Adipocyte (in vitro differentiated cells): ENCODE data around the gene GOLM1.

Experiments used
- DNase-seq: peaks from one replicate; pipeline ENCODE4 v3.0.0-alpha.2; 2015; ENCODE audit warnings: low read depth
- H3K27me3 ChIP-seq: replicated peaks from 2 replicates; pipeline ENCODE4 v1.7.0; 2013; ENCODE audit warnings: mild to moderate bottlenecking, low read length, moderate library complexity; ENCODE audit not compliant: control insufficient read depth, insufficient read depth
- H3K36me3 ChIP-seq: 2 replicates; pipeline ENCODE4 v1.7.0; 2013; ENCODE audit warnings: low read length, mild to moderate bottlenecking, moderate library complexity; ENCODE audit not compliant: control insufficient read depth, insufficient read depth, severe bottlenecking
- H3K4me1 ChIP-seq: 2 replicates; pipeline ENCODE4 v1.7.0; 2013; ENCODE audit warnings: mild to moderate bottlenecking, low read length, moderate library complexity; ENCODE audit not compliant: control insufficient read depth, insufficient read depth
- H3K4me3 ChIP-seq: 2 replicates; pipeline ENCODE4 v1.7.0; 2013; ENCODE audit warnings: mild to moderate bottlenecking, low read length, moderate library complexity
- H3K9ac ChIP-seq: 2 replicates; pipeline ENCODE4 v1.7.0; 2013; ENCODE audit warnings: mild to moderate bottlenecking, low read length, moderate library complexity
- H3K9me3 ChIP-seq: 2 replicates; pipeline ENCODE4 v1.7.0; 2013; ENCODE audit warnings: mild to moderate bottlenecking, low read length, moderate library complexity; ENCODE audit not compliant: control insufficient read depth

The GOLM1 gene

DNA sequence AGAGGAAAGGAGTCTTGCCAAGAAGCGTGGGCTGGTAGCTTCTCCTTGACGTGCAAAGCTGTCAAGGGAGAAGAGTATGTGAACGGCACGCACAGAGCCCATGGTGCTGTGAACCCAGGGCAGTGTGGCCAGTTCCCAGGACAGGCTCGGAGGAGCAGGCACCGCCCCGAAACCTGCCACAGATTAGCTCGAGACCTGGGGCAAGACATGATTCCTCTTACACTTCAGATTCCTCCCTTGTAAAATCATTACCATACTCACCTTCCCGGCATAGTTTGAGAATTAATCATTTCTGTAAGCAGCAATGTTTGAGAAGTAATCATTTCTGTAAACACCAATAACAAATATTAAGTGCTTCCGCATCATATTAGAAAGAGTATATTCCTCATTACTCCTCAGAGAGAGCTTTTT lies 19.9 kb downstream of the GOLM1 start:
- H3K36me3 ChIP-seq = no peaks in the 10 kb centered on the region
- H3K27me3 ChIP-seq = no peaks in the 10 kb centered on the region
- H3K9ac ChIP-seq = no peak overlapping the region
- no peaks in the 10 kb centered on the region for H3K9me3 ChIP-seq
- H3K4me1 ChIP-seq = no peaks in the 10 kb centered on the region
- no peak for DNase-seq
- H3K4me3 ChIP-seq = no peak overlapping the region

DNA sequence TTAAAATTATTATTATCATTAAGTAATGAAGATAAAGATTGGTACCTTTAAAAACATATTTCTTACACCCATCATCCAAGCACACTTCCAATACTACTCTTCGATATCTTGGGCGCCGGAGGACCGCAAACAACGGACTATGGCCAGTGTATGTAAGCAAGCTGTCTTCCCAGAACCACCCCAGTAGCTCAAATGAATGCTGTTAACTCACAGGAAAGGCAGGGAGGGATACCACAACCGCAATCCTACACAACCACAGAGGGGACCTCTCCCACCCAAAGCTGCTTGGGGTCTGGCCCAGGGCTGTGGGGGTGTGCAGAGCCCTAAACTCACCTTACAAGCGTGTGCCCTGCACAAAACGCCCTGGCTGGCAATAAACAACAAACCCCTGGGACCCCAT lies 20.6 kb downstream of the GOLM1 start:
- no peak overlapping the region for H3K4me3 ChIP-seq
- no peaks in the 10 kb centered on the region for H3K9me3 ChIP-seq
- no peaks in the 10 kb centered on the region for H3K36me3 ChIP-seq
- H3K4me1 ChIP-seq = no peaks in the 10 kb centered on the region
- no peak overlapping the region for H3K9ac ChIP-seq
- DNase-seq = no peak
- H3K27me3 ChIP-seq = no peaks in the 10 kb centered on the region

DNA sequence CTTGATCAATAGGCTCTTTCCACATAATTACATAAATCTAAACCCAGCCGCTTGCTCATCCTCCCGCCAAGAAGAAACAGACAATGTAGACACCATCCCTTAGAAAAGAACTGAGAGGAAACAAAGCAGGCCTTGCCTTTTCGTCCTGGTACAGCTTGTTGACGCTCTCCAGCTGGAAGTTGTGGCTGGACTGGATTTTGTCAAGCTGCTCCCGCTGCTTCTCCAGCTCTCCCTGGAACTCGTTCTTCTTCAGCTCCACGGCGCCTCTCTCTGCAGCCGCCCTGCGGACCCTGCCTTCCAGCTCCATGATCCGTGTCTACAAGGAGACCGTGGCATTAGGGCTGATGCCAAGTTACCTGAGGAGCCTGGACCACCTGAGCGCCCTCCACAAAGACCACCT lies 22.1 kb downstream of the GOLM1 start:
- Histone ChIP-seq H3K9me3 (no peaks in the 10 kb centered on the region), H3K9ac (no peak overlapping the region), H3K4me3 (no peak overlapping the region), H3K27me3 (no peaks in the 10 kb centered on the region), H3K4me1 (peaks cover 2% of the 10 kb centered on the region), H3K36me3 (no peaks in the 10 kb centered on the region)
- DNase-seq = no peak

GRCh38 chr9:86075132-86076109 lies 23.9 kb downstream of the GOLM1 start:
- Histone ChIP-seq H3K36me3 (no peaks in the 10 kb centered on the region), H3K27me3 (no peaks in the 10 kb centered on the region), H3K9ac (no peak overlapping the region), H3K9me3 (no peaks in the 10 kb centered on the region), H3K4me1 (peaks cover 6% of the 10 kb centered on the region), H3K4me3 (no peak overlapping the region)
- no peak for DNase-seq

- Histone ChIP-seq H3K4me1 (peaks cover 6% of the 10 kb centered on the region), H3K9me3 (no peaks in the 10 kb centered on the region), H3K9ac (no peak overlapping the region), H3K4me3 (no peak overlapping the region), H3K36me3 (no peaks in the 10 kb centered on the region), H3K27me3 (no peaks in the 10 kb centered on the region)
- DNase-seq = no peak
Observed at GRCh38 chr9:86073839-86074238, 25.5 kb downstream of the GOLM1 start.

GRCh38 chr9:86072394-86072877 lies 26.9 kb downstream of the GOLM1 start:
- no peaks in the 10 kb centered on the region for H3K27me3 ChIP-seq
- H3K9me3 ChIP-seq = no peaks in the 10 kb centered on the region
- peak; percentile 24 for DNase-seq
- no peaks in the 10 kb centered on the region for H3K36me3 ChIP-seq
- no peak overlapping the region for H3K9ac ChIP-seq
- H3K4me3 ChIP-seq = no peak overlapping the region
- H3K4me1 ChIP-seq = peaks cover 6% of the 10 kb centered on the region

GRCh38 chr9:86069206-86069869 lies 30.0 kb downstream of the GOLM1 start:
- H3K4me1 ChIP-seq = peaks cover 6% of the 10 kb centered on the region
- H3K9me3 ChIP-seq = no peaks in the 10 kb centered on the region
- no peak overlapping the region for H3K9ac ChIP-seq
- H3K36me3 ChIP-seq = no peaks in the 10 kb centered on the region
- no peak overlapping the region for H3K4me3 ChIP-seq
- no peaks in the 10 kb centered on the region for H3K27me3 ChIP-seq
- no peak for DNase-seq

DNA sequence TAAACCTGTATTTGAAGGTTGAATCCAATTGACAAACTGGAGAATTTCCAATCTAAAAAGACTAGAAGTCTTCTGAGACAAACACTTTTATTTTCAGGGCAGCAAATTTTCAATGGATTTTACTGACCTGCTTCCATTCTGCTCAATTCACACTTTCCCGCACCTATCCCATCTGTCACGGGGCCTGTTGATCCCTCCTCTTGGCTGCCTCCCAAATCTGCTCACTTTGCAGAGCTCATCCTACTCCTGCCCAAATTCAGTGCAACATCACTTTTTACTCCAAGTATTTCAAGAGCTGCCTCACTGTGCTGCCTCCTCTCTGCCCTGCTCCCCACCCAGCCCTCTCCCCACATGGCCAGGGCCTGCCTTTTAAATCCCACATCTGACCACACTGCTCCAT lies 35.1 kb downstream of the GOLM1 start:
- no peak overlapping the region for H3K4me3 ChIP-seq
- no peaks in the 10 kb centered on the region for H3K4me1 ChIP-seq
- DNase-seq = no peak
- H3K9me3 ChIP-seq = no peaks in the 10 kb centered on the region
- H3K27me3 ChIP-seq = no peaks in the 10 kb centered on the region
- no peaks in the 10 kb centered on the region for H3K36me3 ChIP-seq
- H3K9ac ChIP-seq = no peak overlapping the region

DNA sequence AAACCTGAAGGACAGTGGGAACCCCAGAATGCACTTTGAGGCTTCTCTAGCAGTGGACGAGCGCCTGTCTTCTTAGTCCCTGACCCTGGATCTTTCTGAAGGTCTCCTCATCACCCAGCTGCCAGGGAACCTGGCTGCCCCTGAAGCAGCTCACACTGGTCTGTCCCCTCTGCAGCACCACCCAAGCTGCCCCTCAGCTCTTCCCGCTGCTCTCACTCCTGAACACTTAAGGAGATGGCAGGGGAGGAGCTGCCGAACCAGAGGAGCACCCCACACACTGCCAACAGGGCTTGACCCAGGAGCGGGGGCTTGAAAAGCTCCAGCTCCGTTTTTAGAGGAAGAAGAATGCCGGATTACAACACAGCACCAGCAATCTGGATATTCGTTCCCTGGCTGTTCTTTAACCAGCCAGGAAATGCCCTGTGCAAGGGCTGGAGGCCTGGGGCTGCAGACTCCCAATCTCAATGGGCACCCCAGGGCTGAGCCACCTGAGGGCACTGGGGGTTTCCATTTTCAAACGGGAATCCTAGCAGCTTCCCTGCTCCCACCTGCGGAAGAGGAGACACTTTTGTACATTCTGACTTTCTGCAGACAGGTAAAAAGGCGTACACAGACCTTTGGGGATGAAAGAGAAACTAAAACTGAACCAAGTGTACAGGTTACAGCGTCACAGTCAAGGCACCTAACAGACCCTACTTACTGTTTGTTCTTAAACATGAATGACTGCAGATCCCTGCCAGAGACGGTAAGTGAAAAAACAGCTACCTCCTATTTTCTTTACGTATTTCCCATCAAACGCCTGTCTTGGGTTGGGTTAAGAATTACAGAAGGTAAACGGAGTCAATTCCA lies 36.3 kb downstream of the GOLM1 start:
- Histone ChIP-seq H3K9me3 (no peaks in the 10 kb centered on the region), H3K4me1 (no peaks in the 10 kb centered on the region), H3K9ac (no peak overlapping the region), H3K27me3 (no peaks in the 10 kb centered on the region), H3K36me3 (no peaks in the 10 kb centered on the region), H3K4me3 (no peak overlapping the region)
- DNase-seq = no peak

- no peak overlapping the region for H3K4me3 ChIP-seq
- H3K27me3 ChIP-seq = no peaks in the 10 kb centered on the region
- DNase-seq = no peak
- H3K36me3 ChIP-seq = no peaks in the 10 kb centered on the region
- H3K4me1 ChIP-seq = no peaks in the 10 kb centered on the region
- no peak overlapping the region for H3K9ac ChIP-seq
- no peaks in the 10 kb centered on the region for H3K9me3 ChIP-seq
Observed at GRCh38 chr9:86061972-86062739, 37.2 kb downstream of the GOLM1 start.
